GM18867 (cell line): ENCODE measurements around the gene SOX2.
"Not testable (repeated sequence)": the region's sequence is repeated elsewhere in the genome, so short reads cannot be mapped to it uniquely, and the experiment has no call there.

Experiments used
- ATAC-seq: cut with Tn5 transposase; IDR thresholded peaks from one replicate; pipeline ENCODE4 v1.9.1; 2021; ENCODE audit warnings: mild to moderate bottlenecking, moderate library complexity; ENCODE audit not compliant: unreplicated experiment

Gene SOX2

GRCh38 chr3:181756645-181757297 lies 45.0 kb downstream of the SOX2 start:
- ATAC-seq = no peak

- no peak for ATAC-seq
Measured at GRCh38 chr3:181757694-181758306, 46.1 kb downstream of the SOX2 start.

GRCh38 chr3:181761906-181762305 lies 50.2 kb downstream of the SOX2 start:
- no peak for ATAC-seq

- ATAC-seq = not testable (repeated sequence)
Measured at GRCh38 chr3:181764033-181764432, 52.3 kb downstream of the SOX2 start.
